Ovary (tissue), 3 donors: ENCODE results near the gene CWC25.

Experiments
- CTCF ChIP-seq, 3 donors: fragments of 450-650 bp in 2 of 3; fragments of 200-600 bp in 1 of 3; IDR thresholded peaks; one replicate each; pipeline versions ENCODE4 v1.5.1 to v1.8.0; 2016 to 2022; ENCODE audit warnings: antibody characterized with exemption in 3 of 3, mild to moderate bottlenecking in 1 of 3
- EP300 ChIP-seq: sonication (generic); formaldehyde crosslinking; IDR thresholded peaks from one replicate; pipeline ENCODE4 v1.6.1; 2017; ENCODE audit warnings: antibody characterized with exemption
- POLR2A ChIP-seq: fragments of 450-650 bp; IDR thresholded peaks from one replicate; pipeline ENCODE4 v1.6.1; 2017; ENCODE audit warnings: antibody characterized with exemption, mild to moderate bottlenecking, moderate library complexity
- donor health status: DM: no; HTN: no; CAD: no.

- TF ChIP-seq CTCF (IDR thresholded peaks at IDR 0.05) (no peak), EP300 (no peak), POLR2A (peak; percentile 94)
Measured at GRCh38 chr17:38869526-38870258, 44.6 kb upstream of the CWC25 start, which contains the start of gene LASP1.
